ENCODE results near the gene NUDT13. TPM values are rescaled to one million over a fixed set of nuclear protein-coding genes. Genes with fewer than 3 reads are reported as not detected.
A peak's percentile ranks its signal among the peaks of the same experiment; 100 is the strongest.
"Not testable (repeated sequence)": the region's sequence is repeated elsewhere in the genome, so short reads cannot be mapped to it uniquely, and the experiment has no call there.

The NUDT13 gene
- total and polyA plus RNA-seq, 7 experiments from 2014 or later: 1.2 to 3.5 (median 1.5) TPM

GRCh38 chr10:73112032-73112431 lies 1.8 kb downstream of the NUDT13 start:
- not testable (repeated sequence) for ATAC-seq; H3K27ac Mint-ChIP-seq; DNase-seq; H3K9me3 Mint-ChIP-seq; H3K4me1 ChIP-seq (ENCODE audit: control insufficient read depth in 2 of 2, insufficient read depth in 2 of 2, low read length in 2 of 2); H3K36me3 ChIP-seq (ENCODE audit: control insufficient read depth in 2 of 3, insufficient read depth in 3 of 3, low read length in 3 of 3); H3K27me3 Mint-ChIP-seq; H3K9me3 ChIP-seq (ENCODE audit: control insufficient read depth in 2 of 3, low read length in 3 of 3); H3K4me3 ChIP-seq (ENCODE audit: low read length); H3K27me3 ChIP-seq (ENCODE audit: control insufficient read depth in 2 of 2, insufficient read depth in 2 of 2, low read length in 2 of 2); H3K27ac ChIP-seq (ENCODE audit: low read depth, low read length)
- ChIA-PET CTCF (interaction anchor here (1.3 kb wide), 1 partner anchor 16 kb away, joined by 8 read pairs; the partner anchor contains the start of gene P4HA1), POLR2A (interaction anchor here (4.4 kb wide), 1 partner anchor 16 kb away, joined by 33 read pairs; the partner anchor contains the start of gene P4HA1)
- intact Hi-C loops (cut with micrococcal nuclease): loop anchor here in 1 of 2 donors (5.0 kb wide), 1 partner anchor 140 kb away; the partner anchor contains the start of gene MRPS16
- peaks cover 3 to 17% (median 14%) of the 10 kb centered on the region in 7 donors for H3K4me1 Mint-ChIP-seq
- peaks cover 0 to 28% (median 11%) of the 10 kb centered on the region in 5 donors for H3K36me3 Mint-ChIP-seq
- peak overlapping the region in 1 of 10 donors; percentile 94 for H3K4me3 Mint-ChIP-seq

DNA sequence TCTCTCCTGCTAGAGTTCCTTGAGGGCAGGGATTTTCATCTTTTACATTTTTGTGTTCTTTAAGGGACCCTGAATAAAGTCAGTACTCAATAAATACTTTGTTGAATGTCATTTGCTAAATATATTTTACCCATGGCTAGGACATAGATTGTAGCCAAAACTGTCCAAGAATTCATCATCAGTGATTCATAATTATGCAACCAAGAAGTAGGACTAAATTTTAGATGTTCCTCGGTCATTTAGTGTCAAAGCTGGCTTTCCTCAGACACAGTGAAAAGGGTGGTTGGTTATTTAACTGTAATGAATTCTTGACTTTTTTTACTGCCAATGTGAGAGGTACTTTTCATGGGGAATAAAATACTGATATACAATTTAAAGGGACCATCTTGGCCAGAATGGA lies 3.3 kb downstream of the NUDT13 start:
- Mint-ChIP-seq H3K27me3 (no peaks in the 10 kb centered on the region), H3K36me3 (peaks cover 0 to 22% (median 10%) of the 10 kb centered on the region in 5 donors), H3K9me3 (peaks cover 0 to 7% (median 0%) of the 10 kb centered on the region in 11 donors), H3K4me1 (peaks cover 3 to 17% (median 14%) of the 10 kb centered on the region in 7 donors), H3K27ac (peak overlapping the region in 3 of 9 donors; percentile 3 to 17 (median 15)), H3K4me3 (no peak overlapping the region)
- Histone ChIP-seq H3K9me3 (ENCODE audit: control insufficient read depth in 2 of 3, low read length in 3 of 3) (no peaks in the 10 kb centered on the region), H3K4me3 (ENCODE audit: low read length) (no peak overlapping the region), H3K36me3 (ENCODE audit: control insufficient read depth in 2 of 3, insufficient read depth in 3 of 3, low read length in 3 of 3) (no peaks in the 10 kb centered on the region), H3K27me3 (ENCODE audit: control insufficient read depth in 2 of 2, insufficient read depth in 2 of 2, low read length in 2 of 2) (no peaks in the 10 kb centered on the region), H3K27ac (ENCODE audit: low read depth, low read length) (no peak overlapping the region), H3K4me1 (ENCODE audit: control insufficient read depth in 2 of 2, insufficient read depth in 2 of 2, low read length in 2 of 2) (no peaks in the 10 kb centered on the region)
- ATAC-seq: no peak
- ChIA-PET POLR2A (no interaction called here), CTCF (interaction anchor here (0.6 to 0.9 kb wide), 5 partner anchors 17 to 844 kb away, joined by 3 to 5 read pairs (median 4); partner anchors contain the start of gene P4HA1)
- intact Hi-C loops (cut with micrococcal nuclease): loop anchor here in 1 of 2 donors (5.0 kb wide), 1 partner anchor 139 kb away; the partner anchor contains the start of gene MRPS16
- no peak for DNase-seq

- Histone ChIP-seq H3K27me3 (ENCODE audit: control insufficient read depth in 2 of 2, insufficient read depth in 2 of 2, low read length in 2 of 2) (no peaks in the 10 kb centered on the region), H3K36me3 (ENCODE audit: control insufficient read depth in 2 of 3, insufficient read depth in 3 of 3, low read length in 3 of 3) (no peaks in the 10 kb centered on the region), H3K27ac (ENCODE audit: low read depth, low read length) (no peak overlapping the region), H3K4me1 (ENCODE audit: control insufficient read depth in 2 of 2, insufficient read depth in 2 of 2, low read length in 2 of 2) (no peaks in the 10 kb centered on the region), H3K4me3 (ENCODE audit: low read length) (no peak overlapping the region), H3K9me3 (ENCODE audit: control insufficient read depth in 2 of 3, low read length in 3 of 3) (no peaks in the 10 kb centered on the region)
- peaks cover 0 to 10% (median 6%) of the 10 kb centered on the region in 7 donors for H3K4me1 Mint-ChIP-seq
- DNase-seq (no peak), ATAC-seq (no peak)
- H3K9me3 Mint-ChIP-seq: no peaks in the 10 kb centered on the region
- POLR2A ChIA-PET: no interaction called here
- H3K27me3 Mint-ChIP-seq: no peaks in the 10 kb centered on the region
- peaks cover 0 to 10% (median 5%) of the 10 kb centered on the region in 5 donors for H3K36me3 Mint-ChIP-seq
- no peak overlapping the region for H3K27ac Mint-ChIP-seq
- intact Hi-C loops (cut with micrococcal nuclease): no loop called here
- CTCF ChIA-PET: interaction anchor here (0.6 kb wide), 1 partner anchor 17 kb away, joined by 3 read pairs; no protein-coding TSS in a partner anchor
- H3K4me3 Mint-ChIP-seq: no peak overlapping the region
Measured at GRCh38 chr10:73116017-73116416, 5.8 kb downstream of the NUDT13 start.

DNA sequence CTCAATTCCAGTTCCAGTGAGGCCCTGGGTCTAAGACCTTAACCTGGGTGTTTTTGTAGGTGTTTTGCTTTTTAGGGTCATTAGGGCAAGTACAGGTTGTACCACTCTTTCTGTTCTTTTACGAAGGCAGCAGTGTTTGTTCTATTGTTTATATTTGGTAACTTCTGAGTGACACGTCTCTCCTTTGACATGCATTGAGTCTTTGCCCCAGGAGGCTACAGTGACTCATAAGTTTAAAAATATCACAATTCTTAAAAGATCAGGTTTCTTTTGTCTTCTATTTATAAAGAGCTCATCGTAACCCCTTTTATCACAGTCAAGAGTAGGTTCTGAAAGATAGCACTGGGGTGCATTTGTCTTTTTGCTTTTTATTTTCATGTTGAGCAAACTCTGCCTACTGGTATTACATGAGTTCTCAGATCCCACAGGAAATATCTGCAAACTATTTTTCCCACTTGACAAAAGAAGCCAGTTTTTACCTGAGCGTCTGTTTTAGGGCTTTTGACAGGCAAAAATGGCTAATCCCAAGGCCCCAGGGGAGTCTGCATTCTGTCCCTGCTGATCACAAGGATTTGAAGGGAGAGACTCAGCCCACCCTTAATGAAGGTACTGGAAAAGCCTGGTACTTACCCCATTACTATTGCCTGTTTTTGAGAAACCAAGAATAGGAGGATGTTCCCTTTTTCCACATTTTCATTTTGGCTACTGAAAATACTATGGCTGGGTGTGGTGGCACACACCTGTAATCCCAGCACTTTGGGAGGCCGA lies 7.9 kb downstream of the NUDT13 start:
- Histone ChIP-seq H3K36me3 (ENCODE audit: control insufficient read depth in 2 of 3, insufficient read depth in 3 of 3, low read length in 3 of 3) (peaks cover 0 to 3% (median 0%) of the 10 kb centered on the region in 3 experiments), H3K4me3 (ENCODE audit: low read length) (no peak overlapping the region), H3K4me1 (ENCODE audit: control insufficient read depth in 2 of 2, insufficient read depth in 2 of 2, low read length in 2 of 2) (no peaks in the 10 kb centered on the region), H3K9me3 (ENCODE audit: control insufficient read depth in 2 of 3, low read length in 3 of 3) (no peaks in the 10 kb centered on the region), H3K27me3 (ENCODE audit: control insufficient read depth in 2 of 2, insufficient read depth in 2 of 2, low read length in 2 of 2) (no peaks in the 10 kb centered on the region), H3K27ac (ENCODE audit: low read depth, low read length) (no peak overlapping the region)
- ATAC-seq (no peak), DNase-seq (no peak)
- H3K4me1 Mint-ChIP-seq: peaks cover 0 to 5% (median 0%) of the 10 kb centered on the region in 7 donors
- no peak overlapping the region for H3K27ac Mint-ChIP-seq
- ChIA-PET POLR2A (no interaction called here), CTCF (interaction anchor here (0.6 kb wide), 1 partner anchor 524 kb away, joined by 3 read pairs; no protein-coding TSS in a partner anchor)
- H3K36me3 Mint-ChIP-seq: peaks cover 0 to 10% (median 3%) of the 10 kb centered on the region in 5 donors
- no peaks in the 10 kb centered on the region for H3K9me3 Mint-ChIP-seq
- intact Hi-C loops (cut with micrococcal nuclease): no loop called here
- no peaks in the 10 kb centered on the region for H3K27me3 Mint-ChIP-seq
- no peak overlapping the region for H3K4me3 Mint-ChIP-seq

DNA sequence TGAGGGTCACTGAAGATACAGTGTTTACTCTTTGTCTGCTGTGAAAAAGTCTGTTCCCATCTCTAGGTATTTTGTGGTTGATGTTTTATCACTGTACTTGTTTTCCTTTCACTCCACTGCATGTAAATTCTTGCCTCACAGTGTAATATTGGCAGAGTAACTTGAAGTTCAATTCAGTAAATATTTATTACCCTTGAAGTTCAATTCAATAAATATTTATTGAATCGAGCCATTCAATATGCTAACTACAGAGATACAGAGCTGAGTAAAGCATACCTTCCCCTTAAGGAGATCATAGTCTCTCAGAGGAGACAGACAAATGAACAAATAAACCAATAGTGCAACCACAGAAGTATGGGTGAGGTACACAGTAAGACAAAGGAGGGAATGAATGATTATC lies 9.2 kb downstream of the NUDT13 start:
- Histone ChIP-seq H3K27ac (ENCODE audit: low read depth, low read length) (no peak overlapping the region), H3K4me1 (ENCODE audit: control insufficient read depth in 2 of 2, insufficient read depth in 2 of 2, low read length in 2 of 2) (no peaks in the 10 kb centered on the region), H3K4me3 (ENCODE audit: low read length) (no peak overlapping the region), H3K36me3 (ENCODE audit: control insufficient read depth in 2 of 3, insufficient read depth in 3 of 3, low read length in 3 of 3) (peaks cover 0 to 8% (median 0%) of the 10 kb centered on the region in 3 experiments), H3K9me3 (ENCODE audit: control insufficient read depth in 2 of 3, low read length in 3 of 3) (no peaks in the 10 kb centered on the region), H3K27me3 (ENCODE audit: control insufficient read depth in 2 of 2, insufficient read depth in 2 of 2, low read length in 2 of 2) (no peaks in the 10 kb centered on the region)
- ATAC-seq (no peak), DNase-seq (no peak)
- H3K27ac Mint-ChIP-seq: no peak overlapping the region
- H3K4me1 Mint-ChIP-seq: peaks cover 0 to 5% (median 0%) of the 10 kb centered on the region in 7 donors
- ChIA-PET POLR2A (interaction anchor here (1.4 kb wide), 1 partner anchor 9 kb away, joined by 9 read pairs; the partner anchor contains the start of gene NUDT13), CTCF (no interaction called here)
- no peak overlapping the region for H3K4me3 Mint-ChIP-seq
- no peaks in the 10 kb centered on the region for H3K9me3 Mint-ChIP-seq
- intact Hi-C loops (cut with micrococcal nuclease): no loop called here
- H3K27me3 Mint-ChIP-seq: no peaks in the 10 kb centered on the region
- H3K36me3 Mint-ChIP-seq: peaks cover 0 to 15% (median 3%) of the 10 kb centered on the region in 5 donors

- H3K4me3 ChIP-seq (ENCODE audit: low read length): no peak overlapping the region
- ChIA-PET POLR2A (interaction anchor here (1.4 kb wide), 1 partner anchor 10 kb away, joined by 9 read pairs; the partner anchor contains the start of gene NUDT13), CTCF (no interaction called here)
- H3K27ac ChIP-seq (ENCODE audit: low read depth, low read length): no peak overlapping the region
- DNase-seq: no peak
- peaks cover 0 to 16% (median 3%) of the 10 kb centered on the region in 5 donors for H3K36me3 Mint-ChIP-seq
- no peak overlapping the region for H3K27ac Mint-ChIP-seq
- H3K27me3 Mint-ChIP-seq: no peaks in the 10 kb centered on the region
- intact Hi-C loops (cut with micrococcal nuclease): no loop called here
- peaks cover 0 to 10% (median 0%) of the 10 kb centered on the region in 3 experiments for H3K36me3 ChIP-seq (ENCODE audit: control insufficient read depth in 2 of 3, insufficient read depth in 3 of 3, low read length in 3 of 3)
- H3K9me3 ChIP-seq (ENCODE audit: control insufficient read depth in 2 of 3, low read length in 3 of 3): no peaks in the 10 kb centered on the region
- H3K27me3 ChIP-seq (ENCODE audit: control insufficient read depth in 2 of 2, insufficient read depth in 2 of 2, low read length in 2 of 2): no peaks in the 10 kb centered on the region
- H3K4me1 Mint-ChIP-seq: peaks cover 0 to 5% (median 0%) of the 10 kb centered on the region in 7 donors
- H3K4me3 Mint-ChIP-seq: no peak overlapping the region
- H3K9me3 Mint-ChIP-seq: no peaks in the 10 kb centered on the region
- H3K4me1 ChIP-seq (ENCODE audit: control insufficient read depth in 2 of 2, insufficient read depth in 2 of 2, low read length in 2 of 2): no peaks in the 10 kb centered on the region
- ATAC-seq: no peak
Measured at GRCh38 chr10:73119952-73120351, 9.7 kb downstream of the NUDT13 start.
